BLaER1 (cell line): ENCODE data around the gene CPZ.

Experiments
- H3K27ac ChIP-seq: shearing (Covaris generic); formaldehyde crosslinking; 2 replicates; pipeline ENCODE4 v1.8.1; 2022
- H3K27me3 ChIP-seq: shearing (Covaris generic); formaldehyde crosslinking; 2 replicates; pipeline ENCODE4 v1.8.1; 2022
- H3K36me3 ChIP-seq: shearing (Covaris generic); formaldehyde crosslinking; 2 replicates; pipeline ENCODE4 v1.8.1; 2022
- H3K4me1 ChIP-seq: shearing (Covaris generic); formaldehyde crosslinking; 2 replicates; pipeline ENCODE4 v1.8.1; 2022
- H3K4me2 ChIP-seq: shearing (Covaris generic); formaldehyde crosslinking; 2 replicates; pipeline ENCODE4 v1.8.1; 2022
- H3K4me3 ChIP-seq: shearing (Covaris generic); formaldehyde crosslinking; 2 replicates; pipeline ENCODE4 v1.8.1; 2022
- H3K9ac ChIP-seq: shearing (Covaris generic); formaldehyde crosslinking; 2 replicates; pipeline ENCODE4 v1.8.1; 2022
- H3K9me3 ChIP-seq: shearing (Covaris generic); formaldehyde crosslinking; 2 replicates; pipeline ENCODE4 v1.8.1; 2022
- H4K20me1 ChIP-seq: shearing (Covaris generic); formaldehyde crosslinking; 2 replicates; pipeline ENCODE4 v1.8.1; 2022
- Cebpa-rat ChIP-seq: shearing (Covaris generic); IDR thresholded peaks from 2 replicates; pipeline ENCODE4 v1.8.1; 2022

CPZ gene

GRCh38 chr4:8585186-8585585, 7.4 kb upstream of the CPZ start:
- H3K4me2 ChIP-seq = no peak overlapping the region

GRCh38 chr4:8585721-8586212, 6.8 kb upstream of the CPZ start:
- Histone ChIP-seq H3K4me2 (0 out of 2 replicates have a peak overlapping the region, but pooled peaks have one; percentile 34), H3K27me3 (peaks cover 22% of the 10 kb centered on the region), H3K9ac (no peak overlapping the region), H3K4me1 (peaks cover 33% of the 10 kb centered on the region), H3K4me3 (no peak overlapping the region), H3K36me3 (no peaks in the 10 kb centered on the region), H3K27ac (no peak overlapping the region), H4K20me1 (peaks cover 15% of the 10 kb centered on the region; the same call in 1 of the 2 replicates), H3K9me3 (no peaks in the 10 kb centered on the region; the same call in 1 of the 2 replicates)
- no peak for TF ChIP-seq Cebpa-rat

More at GRCh38 chr4:8585186-8585585, 7.4 kb upstream of the CPZ start:
- Histone ChIP-seq H3K27ac (no peak overlapping the region), H3K27me3 (peaks cover 17% of the 10 kb centered on the region), H3K9ac (no peak overlapping the region), H3K36me3 (no peaks in the 10 kb centered on the region), H3K4me1 (peaks cover 31% of the 10 kb centered on the region), H3K4me3 (no peak overlapping the region), H4K20me1 (peaks cover 16% of the 10 kb centered on the region; the same call in 1 of the 2 replicates), H3K9me3 (no peaks in the 10 kb centered on the region; the same call in 1 of the 2 replicates)
- no peak for TF ChIP-seq Cebpa-rat

- Histone ChIP-seq H3K9me3 (no peaks in the 10 kb centered on the region), H3K27me3 (peaks cover 27% of the 10 kb centered on the region), H3K9ac (no peak overlapping the region), H3K4me1 (peaks cover 33% of the 10 kb centered on the region), H4K20me1 (peaks cover 15% of the 10 kb centered on the region; the same call in 1 of the 2 replicates), H3K4me3 (no peak overlapping the region), H3K4me2 (peak overlapping the region; percentile 34; the same call in 1 of the 2 replicates), H3K36me3 (no peaks in the 10 kb centered on the region), H3K27ac (no peak overlapping the region)
- no peak for TF ChIP-seq Cebpa-rat
These were observed 6.3 kb upstream of the CPZ start for GRCh38 chr4:8586246-8586645.

- Histone ChIP-seq H3K27me3 (peaks cover 33% of the 10 kb centered on the region), H3K36me3 (no peaks in the 10 kb centered on the region), H3K4me3 (no peak overlapping the region), H3K9ac (no peak overlapping the region), H3K4me1 (peaks cover 33% of the 10 kb centered on the region), H3K4me2 (peak overlapping the region; percentile 34; the same call in 1 of the 2 replicates), H4K20me1 (peaks cover 15% of the 10 kb centered on the region), H3K27ac (no peak overlapping the region), H3K9me3 (no peaks in the 10 kb centered on the region)
- no peak for TF ChIP-seq Cebpa-rat
These were observed 5.7 kb upstream of the CPZ start for GRCh38 chr4:8586671-8587468.

- no peak for TF ChIP-seq Cebpa-rat
- Histone ChIP-seq H3K27ac (no peak overlapping the region), H3K27me3 (peaks cover 41% of the 10 kb centered on the region)
These were observed 4.9 kb upstream of the CPZ start for GRCh38 chr4:8587469-8588195.

GRCh38 chr4:8588196-8588470, 4.4 kb upstream of the CPZ start:
- no peak overlapping the region for H3K27ac ChIP-seq
- H3K4me3 ChIP-seq = no peak overlapping the region
- TF ChIP-seq Cebpa-rat = no peak
- H4K20me1 ChIP-seq = peaks cover 25% of the 10 kb centered on the region
- peaks cover 40% of the 10 kb centered on the region for H3K4me1 ChIP-seq
- no peak overlapping the region for H3K4me2 ChIP-seq
- peaks cover 46% of the 10 kb centered on the region for H3K27me3 ChIP-seq
- no peaks in the 10 kb centered on the region for H3K36me3 ChIP-seq
- H3K9me3 ChIP-seq = no peaks in the 10 kb centered on the region
- no peak overlapping the region for H3K9ac ChIP-seq

More at GRCh38 chr4:8587469-8588195, 4.9 kb upstream of the CPZ start:
- Histone ChIP-seq H3K4me1 (peaks cover 35% of the 10 kb centered on the region), H3K4me3 (no peak overlapping the region), H3K4me2 (no peak overlapping the region), H4K20me1 (peaks cover 20% of the 10 kb centered on the region), H3K9me3 (no peaks in the 10 kb centered on the region), H3K36me3 (no peaks in the 10 kb centered on the region), H3K9ac (no peak overlapping the region)

GRCh38 chr4:8589336-8589735, 3.2 kb upstream of the CPZ start:
- Histone ChIP-seq H3K4me2 (no peak overlapping the region), H4K20me1 (peaks cover 37% of the 10 kb centered on the region)

GRCh38 chr4:8589823-8590545, 2.6 kb upstream of the CPZ start:
- H4K20me1 ChIP-seq = peaks cover 37% of the 10 kb centered on the region
- H3K9me3 ChIP-seq = no peaks in the 10 kb centered on the region
- no peak overlapping the region for H3K9ac ChIP-seq
- no peak for TF ChIP-seq Cebpa-rat
- H3K27ac ChIP-seq = no peak overlapping the region
- H3K36me3 ChIP-seq = no peaks in the 10 kb centered on the region
- no peak overlapping the region for H3K4me2 ChIP-seq
- no peak overlapping the region for H3K4me3 ChIP-seq
- H3K4me1 ChIP-seq = peaks cover 57% of the 10 kb centered on the region
- peaks cover 59% of the 10 kb centered on the region for H3K27me3 ChIP-seq

More at GRCh38 chr4:8589336-8589735, 3.2 kb upstream of the CPZ start:
- H3K36me3 ChIP-seq = no peaks in the 10 kb centered on the region
- H3K27me3 ChIP-seq = peaks cover 58% of the 10 kb centered on the region
- no peak overlapping the region for H3K9ac ChIP-seq
- no peaks in the 10 kb centered on the region for H3K9me3 ChIP-seq
- H3K4me3 ChIP-seq = no peak overlapping the region
- H3K4me1 ChIP-seq = peaks cover 52% of the 10 kb centered on the region
- no peak overlapping the region for H3K27ac ChIP-seq
- no peak for TF ChIP-seq Cebpa-rat

GRCh38 chr4:8590546-8590880, 2.1 kb upstream of the CPZ start:
- Histone ChIP-seq H3K36me3 (no peaks in the 10 kb centered on the region), H3K27ac (no peak overlapping the region), H3K9ac (no peak overlapping the region), H3K27me3 (peaks cover 59% of the 10 kb centered on the region), H3K4me1 (peaks cover 62% of the 10 kb centered on the region), H3K9me3 (no peaks in the 10 kb centered on the region), H4K20me1 (peaks cover 37% of the 10 kb centered on the region), H3K4me2 (no peak overlapping the region), H3K4me3 (no peak overlapping the region)
- no peak for TF ChIP-seq Cebpa-rat

GRCh38 chr4:8591114-8591513, 1.5 kb upstream of the CPZ start:
- peaks cover 63% of the 10 kb centered on the region for H3K4me1 ChIP-seq
- no peaks in the 10 kb centered on the region for H3K9me3 ChIP-seq
- peaks cover 37% of the 10 kb centered on the region for H4K20me1 ChIP-seq
- no peaks in the 10 kb centered on the region for H3K36me3 ChIP-seq
- H3K9ac ChIP-seq = no peak overlapping the region
- no peak overlapping the region for H3K4me2 ChIP-seq
- peaks cover 59% of the 10 kb centered on the region for H3K27me3 ChIP-seq
- no peak overlapping the region for H3K27ac ChIP-seq
- no peak for TF ChIP-seq Cebpa-rat
- no peak overlapping the region for H3K4me3 ChIP-seq
